HG03196 (cell line): ENCODE data around the gene CPNE4.
"Not testable (repeated sequence)": the region's sequence is repeated elsewhere in the genome, so short reads cannot be mapped to it uniquely, and the experiment has no call there.

ENCODE experiments used
- ATAC-seq: cut with Tn5 transposase; IDR thresholded peaks from one replicate; pipeline ENCODE4 v1.9.1; 2021; ENCODE audit not compliant: unreplicated experiment

The CPNE4 gene

DNA sequence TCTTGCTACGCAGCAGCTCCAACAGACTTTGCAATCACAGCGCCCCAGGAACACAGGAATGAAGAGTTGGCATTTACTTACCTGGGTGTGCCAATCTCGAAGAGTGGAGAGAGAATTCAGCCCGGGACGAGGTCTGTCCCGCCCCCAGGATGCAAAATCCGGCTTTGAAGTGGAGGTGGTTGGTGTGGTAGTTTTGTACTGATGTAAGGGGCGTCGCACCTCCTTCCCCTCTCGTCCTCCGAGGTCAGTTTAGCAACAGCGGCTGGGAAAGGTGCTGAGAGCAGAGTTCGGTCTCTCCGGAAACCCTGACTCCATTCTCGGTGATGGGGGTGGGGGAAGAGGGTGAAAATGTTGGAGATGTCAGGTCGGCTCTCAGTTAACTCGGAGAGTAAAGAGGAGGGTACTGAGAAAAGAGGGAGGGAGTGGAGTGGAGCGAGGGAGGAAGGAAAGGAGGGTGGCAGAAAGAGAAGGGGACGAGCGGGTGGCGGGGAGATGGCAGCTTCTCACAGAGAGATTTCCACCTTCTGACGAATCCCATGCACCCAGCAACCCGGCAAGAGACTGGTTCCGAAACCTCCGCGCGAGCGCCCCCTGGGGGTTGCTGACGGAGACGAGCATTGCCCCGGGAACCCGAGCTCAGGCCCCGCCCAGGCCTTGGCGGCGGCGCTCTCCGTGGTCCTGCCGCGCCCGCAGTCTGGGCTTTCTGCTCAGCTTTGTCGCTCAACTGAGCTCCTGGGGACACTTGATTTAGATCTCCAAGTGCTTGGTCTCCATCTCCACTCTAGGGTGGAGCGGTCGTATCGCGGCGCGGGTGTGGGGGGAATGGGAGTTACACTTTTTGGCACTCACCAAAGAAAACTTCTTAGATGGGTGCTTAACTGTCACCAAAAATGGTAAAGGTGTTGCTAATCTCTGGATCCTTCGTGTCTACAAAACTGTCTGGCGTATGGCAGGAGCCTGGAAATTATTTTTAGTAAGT is at the start of gene CPNE4:
Gene CPNE4 (minus strand): TSS at position 529 of the 979 bp plus-strand sequence.
- ATAC-seq: peak; percentile 71

DNA sequence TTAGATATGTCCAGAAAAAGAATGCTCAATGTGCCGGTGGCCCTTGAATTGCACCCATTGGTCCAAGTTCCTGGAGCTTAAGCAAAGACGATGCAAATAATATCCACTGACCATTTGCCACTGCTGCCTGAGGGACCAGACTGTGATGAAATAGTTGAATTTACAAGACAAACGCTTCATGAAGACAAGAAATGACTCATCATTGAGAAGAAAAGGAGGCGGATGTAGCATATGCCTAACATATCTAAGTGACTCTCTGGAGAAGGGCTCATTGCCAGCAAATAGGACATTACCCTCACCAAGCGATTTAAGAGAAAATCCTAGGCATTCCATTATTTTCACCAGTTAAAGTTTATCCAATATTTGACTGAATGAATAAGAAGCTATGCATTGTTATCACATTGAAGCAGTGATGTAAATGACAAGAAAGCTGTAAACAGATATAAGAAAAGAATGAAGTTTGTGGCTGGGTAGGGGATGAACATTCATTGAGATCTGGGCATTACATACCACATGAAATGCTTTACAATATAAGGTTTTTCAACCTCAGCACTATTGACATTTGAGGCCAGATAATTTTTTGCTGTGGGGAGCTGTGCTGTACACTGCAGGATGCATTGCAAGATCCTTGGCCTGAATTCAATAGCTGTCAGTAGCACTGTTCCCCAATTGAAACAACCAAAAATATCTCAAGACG is 48.9 kb upstream of the CPNE4 start:
- no peak for ATAC-seq

DNA sequence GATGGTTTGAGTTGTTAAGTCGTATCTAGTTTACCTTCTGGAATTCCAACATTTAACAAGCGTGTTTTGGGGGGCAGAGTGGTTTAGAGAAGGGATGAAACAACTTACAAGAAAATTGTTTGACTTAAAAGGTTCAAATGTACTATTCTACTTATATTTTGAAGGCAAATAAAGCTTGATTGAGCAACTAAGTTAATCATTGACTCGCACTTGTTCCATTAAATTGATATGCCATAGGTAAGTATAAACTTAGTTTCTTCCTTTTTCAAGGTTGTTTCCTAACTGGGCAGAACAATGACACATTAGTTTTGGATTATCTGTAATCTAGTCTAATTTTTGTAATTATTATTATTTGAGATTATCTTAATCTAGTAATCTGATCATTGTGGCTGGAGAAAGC is 48.3 kb upstream of the CPNE4 start:
- no peak for ATAC-seq

DNA sequence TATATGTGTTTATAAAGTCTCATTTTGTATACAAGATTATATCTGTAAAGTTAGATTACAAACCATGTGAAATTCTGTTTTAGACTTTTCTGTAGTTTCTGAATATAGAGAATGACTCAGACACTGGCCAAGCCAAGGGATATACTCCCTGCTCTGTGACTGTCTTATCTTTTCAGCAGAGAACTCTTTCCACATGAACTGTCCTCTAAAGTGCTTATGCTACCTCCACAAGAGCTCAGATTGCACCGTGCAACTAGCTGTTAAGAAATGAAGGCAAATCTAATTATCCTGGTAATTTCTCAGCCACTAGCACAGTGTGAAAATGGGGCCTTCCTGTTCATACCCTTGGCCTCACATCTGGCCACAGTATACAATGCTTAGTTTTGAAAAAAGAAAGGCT is 44.3 kb upstream of the CPNE4 start:
- ATAC-seq: no peak

DNA sequence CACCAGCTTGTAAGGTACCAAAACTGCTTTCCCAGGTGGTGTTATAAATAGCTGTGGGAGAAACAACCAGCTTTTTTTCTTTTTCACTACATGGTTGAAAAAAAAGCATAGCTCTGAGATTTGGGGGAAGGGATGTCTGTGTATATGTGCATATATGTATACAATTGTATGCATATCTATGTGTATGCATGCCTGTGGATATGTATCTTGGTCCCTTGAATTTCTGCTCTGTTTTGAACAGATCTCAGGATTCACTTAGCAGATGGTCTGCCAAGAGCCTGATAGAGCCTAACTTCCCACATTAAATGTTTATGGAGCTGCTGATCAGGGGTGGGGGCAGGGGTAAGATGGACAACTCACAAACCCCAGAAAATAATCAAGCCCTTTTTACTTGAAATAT is 39.0 kb upstream of the CPNE4 start:
- ATAC-seq: no peak

DNA sequence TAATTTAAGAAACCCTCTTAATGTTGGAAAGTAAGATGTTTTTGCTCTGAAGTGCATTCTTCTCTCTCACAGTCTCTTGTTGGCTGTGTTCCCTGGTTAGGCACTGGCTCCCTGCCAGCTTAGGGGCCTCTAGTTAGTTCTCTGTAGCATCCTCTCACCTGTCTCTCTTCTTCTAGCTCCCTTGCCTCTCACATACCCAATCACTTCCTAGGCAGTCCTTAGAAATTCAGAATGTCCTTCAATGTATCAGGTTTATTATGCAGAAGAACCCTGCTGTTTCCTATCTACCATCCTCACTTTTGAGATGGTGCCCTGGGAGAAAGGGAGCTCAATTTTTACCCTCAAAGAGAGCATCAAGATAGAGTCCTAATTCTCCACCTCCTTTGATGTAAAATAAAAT is 36.2 kb upstream of the CPNE4 start:
- ATAC-seq: no peak

DNA sequence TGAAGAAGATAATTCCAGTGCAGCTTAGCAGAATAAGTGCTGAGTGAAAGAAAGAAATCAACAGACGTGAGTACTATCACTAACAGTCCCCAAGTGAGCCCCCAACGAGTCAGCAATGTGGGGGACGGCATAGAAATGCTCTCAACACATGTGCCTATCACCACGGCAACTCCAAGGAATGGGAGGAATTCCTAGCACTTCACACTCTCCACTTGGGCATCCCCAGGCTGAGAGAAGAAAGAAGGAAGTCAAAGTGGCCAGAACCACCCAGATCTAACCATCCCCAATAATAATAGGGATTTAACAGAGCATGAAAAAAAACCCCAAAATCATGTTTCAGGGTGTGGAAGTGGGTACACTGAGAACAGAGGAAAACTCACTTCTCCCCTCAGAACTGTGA is 29.3 kb upstream of the CPNE4 start:
- no peak for ATAC-seq

DNA sequence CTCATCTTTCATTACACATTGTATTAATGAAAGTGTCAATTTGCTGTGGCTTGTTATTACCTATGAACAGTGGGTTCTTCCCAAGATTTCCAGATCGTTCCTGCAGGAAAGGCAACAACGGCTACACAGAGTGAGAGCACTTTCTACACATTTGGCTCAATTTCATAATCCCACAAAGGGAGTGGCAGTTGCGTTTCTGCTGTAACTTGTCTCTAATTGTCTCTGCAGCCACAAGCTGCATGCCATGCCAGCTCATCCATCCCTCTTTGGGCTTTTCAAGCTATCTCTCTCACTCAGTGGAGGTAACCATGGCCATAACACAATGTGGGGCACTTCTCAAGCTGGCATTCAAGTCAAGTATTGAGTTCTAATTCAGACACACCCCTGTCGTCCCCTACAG is 27.7 kb upstream of the CPNE4 start:
- ATAC-seq: no peak

DNA sequence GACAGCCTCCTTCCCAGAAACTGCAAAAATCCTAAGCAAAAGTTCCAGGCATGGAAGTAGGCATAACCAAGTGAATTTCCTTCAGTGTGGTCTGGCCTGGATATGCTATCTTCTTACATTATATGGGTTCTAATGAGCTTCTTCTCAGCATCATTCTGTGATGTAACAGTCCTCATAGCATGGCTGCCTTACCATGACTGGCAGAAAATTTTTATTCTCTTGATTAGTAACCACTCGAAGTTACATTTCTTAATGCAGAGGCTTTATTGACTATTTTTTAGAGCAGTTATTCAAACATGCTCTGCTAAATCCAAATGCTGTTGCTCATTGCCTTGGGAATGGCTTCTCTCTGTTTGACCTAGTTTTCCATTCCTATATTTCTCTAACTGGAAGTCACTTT is 21.1 kb upstream of the CPNE4 start:
- ATAC-seq: no peak

DNA sequence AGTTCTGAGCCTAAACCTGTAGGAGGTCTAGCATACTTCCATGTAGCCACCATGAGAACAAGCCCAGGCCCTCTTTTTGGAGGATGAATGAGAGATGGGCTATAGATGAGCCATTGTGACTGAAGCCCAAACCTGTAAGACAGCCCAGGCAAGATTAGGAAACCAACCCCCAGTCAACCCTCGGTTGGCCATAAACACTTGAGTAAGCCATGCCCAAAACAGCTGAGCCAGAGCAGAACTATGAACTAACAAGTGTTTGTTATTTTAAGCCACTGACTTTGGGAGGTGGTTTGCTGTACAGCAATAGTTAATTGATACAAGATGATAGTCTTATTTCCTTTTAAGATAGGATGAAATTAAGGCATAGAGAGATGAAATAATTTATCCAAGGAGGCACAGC is 12.4 kb upstream of the CPNE4 start:
- ATAC-seq: no peak

DNA sequence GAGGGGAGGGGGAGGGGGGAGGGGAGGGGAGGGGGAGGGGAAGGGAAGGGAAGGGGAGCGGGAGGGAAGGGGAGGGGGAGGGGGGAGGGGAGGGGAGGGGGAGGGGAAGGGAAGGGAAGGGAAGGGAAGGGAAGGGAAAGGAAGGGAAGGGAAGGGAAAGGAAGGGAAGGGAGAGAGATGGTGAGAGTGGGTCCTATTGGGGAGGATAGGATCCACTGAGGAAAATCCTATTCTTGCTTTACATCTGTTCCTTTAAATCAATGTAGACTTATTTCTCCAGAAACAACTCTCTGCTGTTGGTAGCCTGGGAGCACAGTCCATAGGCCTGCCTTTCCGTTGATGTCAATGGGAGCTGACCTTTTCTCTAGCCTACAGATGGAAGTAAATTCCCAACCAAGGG is 10.1 kb upstream of the CPNE4 start:
- not testable (repeated sequence) for ATAC-seq

DNA sequence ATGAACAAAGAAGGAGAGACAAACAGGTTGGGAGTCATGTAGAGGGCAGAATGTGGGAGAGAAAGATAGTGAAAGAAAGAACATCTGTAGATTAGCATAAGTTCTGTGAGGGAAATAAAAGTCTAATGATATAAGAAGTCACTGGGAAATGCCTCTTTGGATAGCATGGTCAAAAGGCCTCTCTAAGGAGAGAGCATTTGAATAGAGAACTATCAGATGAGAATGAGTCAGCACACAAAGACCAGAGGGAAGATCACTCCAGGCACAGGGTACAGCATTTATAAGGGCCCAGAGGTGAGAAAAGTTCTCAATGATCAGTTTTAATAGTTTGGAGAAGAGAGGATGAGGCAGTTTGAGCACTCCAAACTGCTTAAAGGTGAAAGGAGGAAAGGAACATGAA is 7.9 kb upstream of the CPNE4 start:
- ATAC-seq: no peak

DNA sequence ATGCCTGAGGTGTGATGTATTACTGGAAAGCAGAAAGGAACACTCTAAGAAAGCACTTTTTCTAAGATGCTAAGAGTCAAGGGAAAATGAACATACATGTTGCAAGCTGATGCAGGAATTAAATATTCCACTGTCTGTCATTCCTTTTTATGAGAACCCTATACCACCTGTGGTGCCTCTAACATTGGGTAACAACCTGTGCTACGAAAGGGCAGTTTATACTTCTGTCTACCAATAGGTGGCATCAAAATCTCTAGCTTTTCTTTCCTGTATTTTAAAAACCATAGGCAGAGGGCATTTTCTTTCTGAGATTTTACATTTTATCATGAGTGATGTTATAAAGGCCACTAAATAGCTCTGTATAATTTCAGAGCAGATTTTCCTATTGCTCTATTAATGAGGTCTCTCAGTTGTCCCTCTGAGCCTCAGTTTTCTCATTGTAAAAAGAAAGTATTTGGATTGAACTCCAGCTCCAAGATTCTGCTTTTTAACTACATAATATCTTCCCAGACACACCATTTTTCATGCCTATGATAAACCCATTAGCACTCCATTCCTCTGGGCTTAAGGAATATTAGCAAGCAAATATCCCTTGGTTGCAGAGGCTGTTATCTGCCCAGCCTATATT is 3.5 kb upstream of the CPNE4 start:
- ATAC-seq: no peak

DNA sequence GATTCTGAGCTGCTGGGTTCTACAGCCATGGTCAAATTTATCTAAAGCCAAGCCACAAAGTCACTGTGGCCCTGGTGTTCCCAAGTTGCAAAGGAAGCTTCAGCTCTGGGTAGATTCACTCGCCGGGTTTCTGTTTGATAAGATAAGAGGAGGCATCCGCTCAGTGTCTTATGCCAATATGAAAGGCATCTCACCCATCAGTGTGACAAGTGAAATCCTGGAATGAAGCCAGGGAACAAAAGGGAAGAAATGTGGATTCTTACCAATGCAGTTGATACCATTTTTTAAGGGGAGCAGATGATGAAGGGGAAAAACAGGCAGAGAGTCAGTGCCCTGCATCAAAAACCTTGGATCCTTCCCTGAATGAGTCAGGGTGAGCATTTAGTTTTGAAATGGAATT is 2.8 kb upstream of the CPNE4 start:
- ATAC-seq: no peak

DNA sequence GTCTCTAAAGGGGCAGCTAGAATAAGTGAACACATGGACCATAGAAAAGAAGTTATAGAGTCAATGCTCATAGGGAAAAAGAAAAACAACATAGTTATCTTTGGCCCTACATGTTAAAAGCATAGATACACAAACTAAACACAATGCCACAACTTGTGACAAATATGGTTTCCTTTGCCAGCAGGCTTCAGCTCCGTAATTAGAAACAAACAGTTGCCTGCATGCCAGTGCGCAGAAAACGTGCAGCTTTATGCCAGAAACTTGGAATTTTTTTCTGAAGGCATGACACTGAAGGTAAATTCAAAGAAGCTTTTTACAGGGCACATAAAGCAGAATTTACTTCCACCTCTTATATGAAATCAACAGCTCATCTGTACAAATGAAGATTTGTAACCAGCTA is 2.2 kb upstream of the CPNE4 start:
- no peak for ATAC-seq

DNA sequence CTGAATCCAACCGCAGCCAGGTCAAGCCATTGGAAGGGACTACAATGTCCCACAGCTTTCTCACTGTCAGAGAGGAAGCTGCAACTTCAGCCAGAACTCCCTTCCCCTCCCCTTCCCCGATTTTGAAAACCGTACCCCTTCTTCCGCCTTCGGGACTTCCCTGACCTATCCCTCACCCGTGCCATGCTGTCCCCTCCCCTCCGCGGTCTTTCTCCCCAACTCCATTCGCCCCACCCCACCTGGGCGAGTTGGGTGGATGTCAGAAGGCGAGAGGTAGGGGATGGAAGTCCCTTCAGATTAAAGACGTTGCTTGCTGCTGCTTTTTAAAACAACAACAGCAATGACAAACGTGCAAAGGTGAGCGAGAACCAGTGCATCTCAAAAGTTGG is 723 bp downstream of the CPNE4 start:
- ATAC-seq: no peak

DNA sequence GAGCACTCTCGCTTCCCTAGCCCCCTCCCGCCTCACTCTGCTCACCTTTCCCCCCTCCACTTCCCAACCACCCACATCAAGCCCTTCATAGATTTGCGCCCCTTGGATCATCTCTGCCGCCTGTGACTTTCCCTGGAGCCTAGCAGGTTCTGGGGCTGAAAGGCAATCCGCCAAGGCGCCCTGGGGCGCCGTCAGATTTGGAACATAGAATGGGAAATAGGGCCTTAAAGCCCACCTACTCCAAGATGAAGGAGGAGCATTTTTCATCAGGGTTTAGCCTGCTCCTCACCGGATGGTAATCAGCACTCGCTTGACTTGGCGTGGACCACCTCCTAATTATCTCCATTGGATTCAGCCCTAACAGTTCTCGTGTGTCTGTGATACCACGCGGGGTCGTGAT is 1.3 kb downstream of the CPNE4 start:
- ATAC-seq: no peak

DNA sequence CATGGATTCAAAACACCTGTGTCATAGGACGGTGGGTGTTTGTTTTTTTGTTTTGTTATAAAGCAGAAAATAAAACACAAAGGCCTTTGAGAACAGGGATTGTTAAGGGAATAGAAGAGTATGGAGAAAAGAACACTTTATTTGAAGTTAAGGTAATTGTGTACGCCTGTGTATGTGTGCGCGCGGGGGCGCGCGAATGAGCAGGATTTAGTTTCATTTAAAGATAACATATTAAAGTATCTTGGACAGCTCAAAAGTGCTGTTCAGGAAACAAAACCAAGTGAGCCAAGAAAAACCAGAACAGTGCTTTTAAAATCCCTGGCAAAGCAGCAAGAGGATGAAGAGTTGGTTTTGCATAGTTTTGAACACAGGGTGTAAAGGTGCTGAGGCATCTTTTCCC is 1.9 kb downstream of the CPNE4 start:
- ATAC-seq: no peak

DNA sequence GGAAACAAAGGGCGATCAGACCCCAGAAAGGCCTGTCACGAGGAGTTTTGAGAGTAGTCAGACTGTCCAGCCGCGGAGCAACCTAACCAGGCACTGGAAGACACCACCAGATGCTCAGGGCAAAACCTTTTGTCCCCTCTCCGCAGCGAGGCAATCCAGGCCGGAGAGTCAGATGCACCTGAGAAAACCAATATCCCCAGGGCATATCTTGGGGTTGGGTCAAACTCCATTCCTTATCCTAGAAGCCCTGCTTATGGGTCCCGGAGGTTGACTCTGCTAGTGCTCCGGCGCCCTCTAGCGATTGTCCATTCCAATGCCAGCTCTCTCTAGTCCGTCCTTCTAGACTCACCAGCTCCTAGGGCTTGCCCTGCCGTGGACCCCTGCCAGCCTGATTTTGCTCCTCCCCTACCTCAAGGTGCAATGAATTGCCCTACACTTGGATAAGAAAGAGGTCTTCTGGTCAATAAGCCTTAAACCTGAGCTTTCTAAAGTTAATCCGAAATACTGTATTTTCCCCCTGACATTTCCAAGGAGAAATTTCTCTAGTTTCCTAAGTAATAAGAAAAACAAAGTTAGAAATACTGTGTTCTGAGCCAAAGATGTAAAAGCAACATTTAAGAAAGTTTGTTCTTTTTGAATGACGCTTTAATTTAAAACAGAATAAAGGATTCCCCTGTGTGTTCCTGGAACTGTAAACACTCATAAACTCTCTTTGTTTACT is 5.5 kb downstream of the CPNE4 start:
- ATAC-seq: peak; percentile 76

DNA sequence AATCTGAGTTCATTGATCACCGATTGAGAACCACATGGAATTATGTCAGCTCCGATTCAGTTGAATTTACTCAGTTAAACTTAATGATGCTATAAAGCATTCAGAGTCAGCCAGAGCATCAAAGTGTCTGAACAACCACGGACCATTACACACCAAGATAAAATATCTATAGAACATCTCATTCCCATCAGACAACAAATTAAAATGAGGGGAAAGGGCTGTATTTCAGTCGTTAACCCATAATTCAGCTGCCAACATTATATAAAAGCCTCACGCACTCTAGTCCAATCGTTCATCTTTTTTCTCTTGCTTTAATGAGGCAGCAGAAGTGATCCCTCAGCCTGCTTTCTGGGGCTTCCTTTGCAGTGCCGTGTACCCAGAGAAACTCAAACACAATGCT is 11.9 kb downstream of the CPNE4 start:
- ATAC-seq: no peak

DNA sequence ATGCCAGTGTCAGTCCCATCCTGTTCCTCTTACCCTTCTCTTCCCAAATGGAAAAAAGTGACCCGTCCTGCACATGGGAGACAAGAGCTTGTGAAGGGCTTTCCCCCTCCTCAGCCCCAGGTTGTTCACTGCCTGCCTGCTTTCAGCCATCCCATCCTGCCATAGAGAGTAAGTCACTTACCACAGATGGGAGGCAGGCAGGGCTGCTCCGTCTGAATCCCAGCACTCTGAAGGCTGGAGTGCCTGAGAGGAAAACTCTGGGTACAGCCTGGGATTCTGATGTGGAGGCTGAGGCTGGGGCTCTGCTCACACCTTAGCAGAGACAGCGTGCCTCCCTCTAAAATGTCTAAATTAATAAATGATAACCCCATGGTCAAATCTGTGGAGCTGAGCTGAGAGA is 14.8 kb downstream of the CPNE4 start:
- no peak for ATAC-seq
